ENCODE measurements around the gene TCTN1. TPM values are rescaled to one million over a fixed set of nuclear protein-coding genes. Genes with fewer than 3 reads are reported as not detected.
A peak's percentile ranks its signal among the peaks of the same experiment; 100 is the strongest.

Gene TCTN1
- total and polyA plus RNA-seq, 2 of the 8 experiments (the other 6 are each of a cell fraction or from before 2014, with no cell fraction given) = 14.7 to 16.4 TPM

DNA sequence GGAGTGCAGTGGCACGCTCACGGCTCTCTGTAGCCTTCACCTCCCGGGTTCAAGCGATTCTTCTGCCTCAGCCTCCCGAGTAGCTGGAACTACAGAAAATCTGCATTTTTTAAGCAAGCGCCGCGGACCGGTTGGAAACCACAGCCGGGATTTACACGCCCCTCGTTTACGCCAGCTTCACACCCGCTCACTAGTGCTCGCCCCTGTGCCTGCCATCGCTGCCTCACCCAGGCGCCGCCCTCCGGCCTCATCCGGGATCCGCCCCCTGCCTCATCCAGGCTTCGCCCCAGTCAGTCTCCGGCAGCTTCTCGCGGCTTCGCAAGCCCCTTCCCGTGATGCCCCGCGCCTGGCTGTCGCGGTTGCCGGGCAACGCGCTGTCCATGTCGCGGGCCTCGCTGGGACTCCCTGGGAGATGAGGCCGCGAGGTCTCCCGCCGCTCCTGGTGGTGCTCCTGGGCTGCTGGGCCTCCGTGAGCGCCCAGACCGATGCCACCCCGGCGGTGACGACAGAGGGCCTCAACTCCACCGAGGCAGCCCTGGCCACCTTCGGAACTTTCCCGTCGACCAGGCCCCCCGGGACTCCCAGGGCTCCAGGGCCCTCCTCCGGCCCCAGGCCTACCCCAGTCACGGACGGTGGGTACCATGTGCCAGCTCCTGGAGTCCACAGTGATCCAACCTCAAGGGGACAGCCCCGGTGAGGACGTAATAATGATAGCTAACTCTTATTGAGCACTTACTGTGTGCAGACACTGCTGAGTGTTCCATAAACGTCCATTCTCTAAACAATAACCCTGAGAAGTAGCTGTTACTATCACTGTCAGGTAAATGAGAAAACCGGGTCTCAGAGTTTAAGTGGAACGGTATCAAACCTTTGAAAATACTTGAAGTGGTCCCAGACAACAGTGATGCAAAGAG lies at the start of gene TCTN1 (continued):
- TF ChIP-seq, protein P1, sequence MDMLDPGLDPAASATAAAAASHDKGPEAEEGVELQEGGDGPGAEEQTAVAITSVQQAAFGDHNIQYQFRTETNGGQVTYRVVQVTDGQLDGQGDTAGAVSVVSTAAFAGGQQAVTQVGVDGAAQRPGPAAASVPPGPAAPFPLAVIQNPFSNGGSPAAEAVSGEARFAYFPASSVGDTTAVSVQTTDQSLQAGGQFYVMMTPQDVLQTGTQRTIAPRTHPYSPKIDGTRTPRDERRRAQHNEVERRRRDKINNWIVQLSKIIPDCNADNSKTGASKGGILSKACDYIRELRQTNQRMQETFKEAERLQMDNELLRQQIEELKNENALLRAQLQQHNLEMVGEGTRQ (IDR thresholded peaks at IDR 0.05; ENCODE audit: low read length) = no peak
- TF ChIP-seq, protein P2, sequence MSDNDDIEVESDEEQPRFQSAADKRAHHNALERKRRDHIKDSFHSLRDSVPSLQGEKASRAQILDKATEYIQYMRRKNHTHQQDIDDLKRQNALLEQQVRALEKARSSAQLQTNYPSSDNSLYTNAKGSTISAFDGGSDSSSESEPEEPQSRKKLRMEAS (IDR thresholded peaks at IDR 0.05) = peak; percentile 45
- TF ChIP-seq BRCA1 (IDR thresholded peaks at IDR 0.05; ENCODE audit: low read depth, low read length) (peak; percentile 71; the same call in 1 of the 2 replicates), ZNF274 (IDR thresholded peaks at IDR 0.05; ENCODE audit: borderline replicate concordance, extremely low read depth, low read length) (no peak), POLR2A (IDR thresholded peaks at IDR 0.05; ENCODE audit: control extremely low read depth in 1 of 2, low read depth in 2 of 2, low read length in 2 of 2) (peak in 1 of 2 experiments; percentile 60; a peak in 1 of 3 replicates), KDM5A (IDR thresholded peaks at IDR 0.05; ENCODE audit: low read length) (no peak), SP1 (IDR thresholded peaks at IDR 0.05; ENCODE audit: low read depth, low read length) (no peak), NANOG (IDR thresholded peaks at IDR 0.05; ENCODE audit: insufficient read depth, low read depth, low read length, poor library complexity, severe bottlenecking) (no peak), GABPA (IDR thresholded peaks at IDR 0.05; ENCODE audit: borderline replicate concordance, insufficient read depth, low read length) (no peak), SAP30 (IDR thresholded peaks at IDR 0.05; ENCODE audit: insufficient read depth, insufficient replicate concordance, low read length) (no peak), GTF2F1 (IDR thresholded peaks at IDR 0.05; ENCODE audit: borderline replicate concordance, low read depth, low read length) (no peak), RAD21 (IDR thresholded peaks at IDR 0.05 in 1 of 2, conservative IDR thresholded peaks at IDR 0.05 in 1 of 2; ENCODE audit: low read depth in 2 of 2, low read length in 2 of 2) (no peak), KDM4A (IDR thresholded peaks at IDR 0.05; ENCODE audit: low read depth, low read length, severe bottlenecking) (peak; percentile 95), CTBP2 (IDR thresholded peaks at IDR 0.05; ENCODE audit: borderline replicate concordance, insufficient read depth, insufficient read length, low read length) (no peak), PHF8 (conservative IDR thresholded peaks at IDR 0.05; ENCODE audit: low read depth, low read length) (peak; percentile 74), TAF1 (IDR thresholded peaks at IDR 0.05; ENCODE audit: low read depth, low read length) (0 out of 2 replicates have a peak, but pooled peaks have one; percentile 41), KDM1A (IDR thresholded peaks at IDR 0.05; ENCODE audit: borderline replicate concordance, low read length) (no peak)
- TF ChIP-seq, protein P3, sequence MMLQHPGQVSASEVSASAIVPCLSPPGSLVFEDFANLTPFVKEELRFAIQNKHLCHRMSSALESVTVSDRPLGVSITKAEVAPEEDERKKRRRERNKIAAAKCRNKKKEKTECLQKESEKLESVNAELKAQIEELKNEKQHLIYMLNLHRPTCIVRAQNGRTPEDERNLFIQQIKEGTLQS (IDR thresholded peaks at IDR 0.05; ENCODE audit: insufficient read depth, low read depth, low read length) = no peak

Data from H1 (cell line).